Activated T-helper 1 cell treated with anti-CD3 and anti-CD28 coated beads, Interleukin-12 subunit alpha, Interleukin-12 subunit beta, Interleukin-2, Interleukin-4 antibody, amounts not matched to agents 30 ng/mL and 10 ng/mL and 1 ng/mL, durations not matched to agents 14 hours and 24 hours and 36 hours (primary cell): ENCODE results near the gene CD93. TPM values are rescaled to one million over a fixed set of nuclear protein-coding genes. Genes with fewer than 3 reads are reported as not detected.
A peak's percentile ranks its signal among the peaks of the same experiment; 100 is the strongest.

Source experiments
- DNase-seq: peaks from one replicate; pipeline ENCODE4 v3.0.0; 2021; ENCODE audit warnings: low spot score
- H3K27ac Mint-ChIP-seq: one replicate; pipeline ENCODE4 v1.8.0; 2021; ENCODE audit warnings: mild to moderate bottlenecking, mixed read lengths
- H3K27me3 Mint-ChIP-seq: one replicate; pipeline ENCODE4 v1.8.0; 2022; ENCODE audit warnings: mild to moderate bottlenecking, moderate library complexity, mixed read lengths; ENCODE audit not compliant: insufficient read depth
- H3K36me3 Mint-ChIP-seq: one replicate; pipeline ENCODE4 v1.8.0; 2021; ENCODE audit warnings: low read depth, mixed read lengths
- H3K4me1 Mint-ChIP-seq: one replicate; pipeline ENCODE4 v1.8.0; 2021; ENCODE audit warnings: low read depth, mixed read lengths
- H3K4me3 Mint-ChIP-seq: one replicate; pipeline ENCODE4 v1.8.0; 2021; ENCODE audit warnings: mild to moderate bottlenecking, moderate library complexity, mixed read lengths
- H3K9me3 Mint-ChIP-seq: one replicate; pipeline ENCODE4 v1.8.0; 2021; ENCODE audit warnings: mixed read lengths
- intact Hi-C: fragments of 100-400 bp; cut with micrococcal nuclease; formaldehyde crosslinking; loops from one replicate; pipeline ENCODE4 v1.15.1; 2024
- total RNA-seq: library from RNA; stranded (reverse); gene quantifications from 2 replicates; pipeline ENCODE4 v1.2.3, GENCODE V29; 2022

The CD93 gene
- total RNA-seq, 1 donor from 2014 or later = 1.2 TPM

GRCh38 chr20:23050847-23051627, 35.1 kb downstream of the CD93 start:
- Mint-ChIP-seq H3K9me3 (no peaks in the 10 kb centered on the region), H3K36me3 (peaks cover 2% of the 10 kb centered on the region), H3K27ac (no peak overlapping the region), H3K4me3 (no peak overlapping the region), H3K27me3 (peaks cover 64% of the 10 kb centered on the region), H3K4me1 (no peaks in the 10 kb centered on the region)
- intact Hi-C loops = loop anchor here (1.0 to 5.0 kb wide), 2 partner anchors 146 to 184 kb away; no protein-coding TSS in a partner anchor
- DNase-seq = no peak

- H3K4me1 Mint-ChIP-seq = no peaks in the 10 kb centered on the region
- H3K27me3 Mint-ChIP-seq = peaks cover 65% of the 10 kb centered on the region
- peak overlapping the region; percentile 53 for H3K4me3 Mint-ChIP-seq
- no peak overlapping the region for H3K27ac Mint-ChIP-seq
- peaks cover 2% of the 10 kb centered on the region for H3K36me3 Mint-ChIP-seq
- intact Hi-C loops = loop anchor here (1.0 to 5.0 kb wide), 2 partner anchors 147 to 185 kb away; no protein-coding TSS in a partner anchor
- H3K9me3 Mint-ChIP-seq = no peaks in the 10 kb centered on the region
- DNase-seq = no peak
Observed at GRCh38 chr20:23050076-23050838, 35.9 kb downstream of the CD93 start.

- peaks cover 65% of the 10 kb centered on the region for H3K27me3 Mint-ChIP-seq
- intact Hi-C loops = loop anchor here (1.0 to 5.0 kb wide), 3 partner anchors 148 to 359 kb away; no protein-coding TSS in a partner anchor
- H3K9me3 Mint-ChIP-seq = no peaks in the 10 kb centered on the region
- peaks cover 2% of the 10 kb centered on the region for H3K36me3 Mint-ChIP-seq
- no peak within 1 kb of the TSS for H3K27ac Mint-ChIP-seq
- DNase-seq = no peak
- H3K4me3 Mint-ChIP-seq = peak within 1 kb of the TSS; percentile 53
- H3K4me1 Mint-ChIP-seq = no peaks in the 10 kb centered on the region
Observed at GRCh38 chr20:23049201-23050075, 36.7 kb downstream of the CD93 start, which contains the start of gene THBD. TSS of gene THBD (minus strand) at chr20:23049672. CDS start at chr20:23049504, 168 bp downstream.

- H3K4me3 Mint-ChIP-seq = peak overlapping the region; percentile 7
- intact Hi-C loops = loop anchor here (2.0 kb wide), 1 partner anchor 358 kb away; no protein-coding TSS in a partner anchor
- H3K36me3 Mint-ChIP-seq = peaks cover 2% of the 10 kb centered on the region
- peak; percentile 42 for DNase-seq
- peaks cover 57% of the 10 kb centered on the region for H3K27me3 Mint-ChIP-seq
- H3K27ac Mint-ChIP-seq = no peak overlapping the region
- no peaks in the 10 kb centered on the region for H3K9me3 Mint-ChIP-seq
- H3K4me1 Mint-ChIP-seq = no peaks in the 10 kb centered on the region
Observed at GRCh38 chr20:23048283-23049200, 37.6 kb downstream of the CD93 start.

GRCh38 chr20:23047738-23048214, 38.3 kb downstream of the CD93 start:
- no peak overlapping the region for H3K4me3 Mint-ChIP-seq
- no peaks in the 10 kb centered on the region for H3K4me1 Mint-ChIP-seq
- H3K27ac Mint-ChIP-seq = no peak overlapping the region
- H3K9me3 Mint-ChIP-seq = no peaks in the 10 kb centered on the region
- intact Hi-C loops = loop anchor here (2.0 kb wide), 1 partner anchor 357 kb away; no protein-coding TSS in a partner anchor
- peaks cover 2% of the 10 kb centered on the region for H3K36me3 Mint-ChIP-seq
- H3K27me3 Mint-ChIP-seq = peaks cover 54% of the 10 kb centered on the region
- no peak for DNase-seq

GRCh38 chr20:23047001-23047737, 39.0 kb downstream of the CD93 start:
- no peak for DNase-seq
- Mint-ChIP-seq H3K4me3 (no peak overlapping the region), H3K27me3 (peaks cover 48% of the 10 kb centered on the region), H3K4me1 (no peaks in the 10 kb centered on the region), H3K36me3 (peaks cover 2% of the 10 kb centered on the region), H3K9me3 (no peaks in the 10 kb centered on the region), H3K27ac (no peak overlapping the region)
- intact Hi-C loops = no loop called here

GRCh38 chr20:23046431-23046830, 39.7 kb downstream of the CD93 start:
- Mint-ChIP-seq H3K27ac (no peak overlapping the region), H3K4me1 (no peaks in the 10 kb centered on the region), H3K9me3 (no peaks in the 10 kb centered on the region), H3K36me3 (peaks cover 2% of the 10 kb centered on the region), H3K4me3 (no peak overlapping the region), H3K27me3 (peaks cover 41% of the 10 kb centered on the region)
- intact Hi-C loops = no loop called here
- no peak for DNase-seq

GRCh38 chr20:23043376-23043775, 42.7 kb downstream of the CD93 start:
- no peak overlapping the region for H3K27ac Mint-ChIP-seq
- H3K4me3 Mint-ChIP-seq = no peak overlapping the region
- H3K9me3 Mint-ChIP-seq = no peaks in the 10 kb centered on the region
- H3K27me3 Mint-ChIP-seq = peaks cover 32% of the 10 kb centered on the region
- no peak for DNase-seq
- intact Hi-C loops = no loop called here
- H3K4me1 Mint-ChIP-seq = no peaks in the 10 kb centered on the region
- H3K36me3 Mint-ChIP-seq = peaks cover 2% of the 10 kb centered on the region

- no peaks in the 10 kb centered on the region for H3K9me3 Mint-ChIP-seq
- DNase-seq = no peak
- intact Hi-C loops = no loop called here
- H3K27ac Mint-ChIP-seq = no peak overlapping the region
- H3K4me3 Mint-ChIP-seq = no peak overlapping the region
- H3K27me3 Mint-ChIP-seq = peaks cover 29% of the 10 kb centered on the region
- H3K36me3 Mint-ChIP-seq = peaks cover 2% of the 10 kb centered on the region
- no peaks in the 10 kb centered on the region for H3K4me1 Mint-ChIP-seq
Observed at GRCh38 chr20:23042270-23042669, 43.9 kb downstream of the CD93 start.

GRCh38 chr20:23039885-23040508, 46.1 kb downstream of the CD93 start:
- no peaks in the 10 kb centered on the region for H3K36me3 Mint-ChIP-seq
- no peaks in the 10 kb centered on the region for H3K4me1 Mint-ChIP-seq
- intact Hi-C loops = no loop called here

More at GRCh38 chr20:23039885-23040508, 46.1 kb downstream of the CD93 start:
- Mint-ChIP-seq H3K27me3 (peaks cover 12% of the 10 kb centered on the region), H3K27ac (no peak overlapping the region), H3K9me3 (no peaks in the 10 kb centered on the region), H3K4me3 (no peak overlapping the region)
- no peak for DNase-seq
